Fibroblast of skin of left quadriceps (primary cell): Measurements from ENCODE around the gene TRIP10.
"Not testable (repeated sequence)": the region's sequence is repeated elsewhere in the genome, so short reads cannot be mapped to it uniquely, and the experiment has no call there.

ENCODE experiments used
- DNase-seq, 2 experiments: peaks; one replicate each; pipeline ENCODE4 v3.0.0-alpha.2; 2013; ENCODE audit warnings: low read depth in 2 of 2

The TRIP10 gene

DNA sequence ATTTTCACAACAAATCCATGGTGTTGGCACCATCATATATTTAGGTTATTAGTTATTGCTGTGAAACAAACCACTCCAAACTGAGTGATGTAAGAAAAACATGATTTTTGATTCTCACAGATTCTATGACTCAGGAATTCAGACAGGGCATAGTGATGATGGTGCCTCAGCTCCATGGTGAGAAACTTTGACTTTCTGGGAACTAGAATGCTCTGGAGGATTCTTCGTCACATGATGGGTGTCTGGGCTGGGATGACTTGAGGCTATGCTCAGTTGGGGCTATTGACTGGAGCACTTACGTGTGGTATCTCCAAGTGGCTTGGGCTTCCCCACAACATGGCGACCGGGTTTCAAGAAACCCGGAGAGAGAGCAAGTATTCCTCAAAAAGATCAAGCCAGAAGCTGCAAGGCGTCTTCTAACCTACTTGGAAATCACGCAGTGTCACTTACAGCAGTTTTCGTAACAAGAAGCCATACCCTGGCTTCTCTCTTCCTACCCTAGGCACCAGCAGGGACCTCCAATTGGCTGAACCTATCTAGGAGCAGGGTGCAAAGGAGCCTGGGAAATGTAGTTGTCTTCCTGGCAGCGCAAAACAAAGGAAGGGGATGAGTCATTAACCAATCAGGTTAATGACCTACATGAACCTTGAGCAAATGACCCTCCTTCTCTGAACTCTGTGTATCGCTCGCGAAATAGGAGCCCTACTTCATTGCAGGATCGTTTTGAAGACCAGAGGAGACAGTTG lies 55.4 kb downstream of the TRIP10 start:
- DNase-seq, result no peak

DNA sequence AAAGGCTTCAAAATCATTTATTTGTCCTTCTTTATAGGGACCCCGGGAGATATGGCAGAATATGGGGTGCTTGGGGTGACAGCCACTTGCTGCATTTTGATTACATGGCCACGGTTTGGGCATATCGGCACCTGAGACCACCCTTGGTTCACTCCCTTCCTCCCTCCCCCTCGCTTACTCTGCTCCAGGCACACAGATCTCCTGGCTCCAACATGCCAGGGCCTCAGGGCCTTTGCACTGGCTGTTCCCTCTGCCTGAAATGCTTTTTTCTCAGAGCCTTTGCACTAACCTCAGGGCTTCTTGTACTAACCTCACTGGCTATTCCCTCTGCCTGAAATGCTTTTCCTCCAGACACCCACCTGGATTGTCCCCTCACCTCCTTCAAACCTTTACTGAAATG lies 56.8 kb downstream of the TRIP10 start:
- DNase-seq, result no peak

DNA sequence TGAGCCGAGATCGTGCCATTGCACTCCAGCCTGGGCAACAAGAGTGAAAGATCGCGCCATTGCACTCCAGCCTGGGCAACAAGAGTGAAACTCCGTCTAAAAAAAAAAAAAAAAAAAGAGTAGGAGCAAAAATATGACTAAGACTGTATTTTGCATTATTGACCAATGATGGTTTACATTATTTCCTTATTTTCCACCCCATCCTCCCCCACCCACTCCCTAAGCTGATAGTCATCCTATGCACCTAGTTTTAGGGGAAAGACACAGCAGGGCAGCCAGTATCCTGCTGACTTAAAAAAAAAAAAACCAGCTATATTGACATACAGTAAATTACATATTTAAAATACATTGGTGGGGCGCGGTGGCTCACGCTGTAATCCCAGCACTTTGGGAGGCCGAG lies 58.2 kb downstream of the TRIP10 start:
- DNase-seq, result no peak

DNA sequence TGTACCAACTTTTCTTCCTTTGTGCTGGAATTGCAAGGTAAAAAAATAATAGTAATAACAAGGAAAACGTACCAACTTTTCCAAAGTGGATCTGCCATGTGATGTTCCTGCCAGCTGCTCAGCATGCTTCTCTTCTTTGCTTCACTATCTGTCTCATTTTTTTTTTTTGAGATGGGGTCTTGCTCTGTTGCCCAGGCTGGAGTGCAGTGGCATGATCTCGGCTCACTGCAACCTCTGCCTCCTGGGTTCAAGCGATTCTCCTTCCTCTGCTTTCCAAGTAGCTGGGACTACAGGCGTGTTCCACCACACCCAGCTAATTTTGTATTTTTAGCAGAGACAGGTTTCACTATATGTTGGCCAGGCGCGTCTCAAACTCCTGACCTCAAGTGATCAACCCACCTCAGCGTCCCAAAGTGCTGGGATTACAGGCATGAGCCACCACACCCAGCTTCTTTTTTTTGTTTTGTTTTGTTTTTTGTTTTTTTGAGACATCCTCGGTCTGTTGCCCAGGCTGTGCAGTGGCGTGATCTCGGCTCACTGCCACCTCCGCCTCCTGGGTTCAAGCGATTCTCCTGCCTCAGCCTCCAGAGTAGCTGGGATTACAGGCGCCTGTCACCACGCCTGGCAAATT lies 60.8 kb downstream of the TRIP10 start:
- DNase-seq, result not testable (repeated sequence)

DNA sequence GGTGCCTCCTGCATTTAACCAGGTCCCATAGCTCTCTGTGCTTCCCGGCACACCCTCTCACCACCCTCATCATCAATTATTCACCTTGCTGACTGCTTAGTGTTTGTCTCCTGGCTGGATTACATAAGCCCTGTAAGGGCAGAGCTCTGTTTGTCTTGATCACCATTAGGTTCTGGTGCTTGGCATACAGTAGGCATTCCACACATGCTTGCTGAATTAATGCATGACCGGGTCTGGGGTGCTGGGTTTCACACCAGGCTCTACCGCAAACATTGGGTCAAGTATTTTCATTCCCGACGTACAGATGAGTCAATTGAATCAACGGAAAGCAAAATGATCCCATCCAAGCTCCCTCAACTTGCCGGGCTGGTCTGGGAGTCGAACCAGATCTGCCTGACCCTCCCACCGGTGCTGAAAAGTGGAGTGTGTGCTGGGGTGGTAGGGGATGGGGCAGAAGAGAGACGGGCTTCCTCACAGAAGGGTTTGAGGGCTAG lies 61.6 kb downstream of the TRIP10 start:
- no peak for DNase-seq
